HCT116 (cell line): ENCODE results near the gene PNN.
"Not testable (repeated sequence)": the region's sequence is repeated elsewhere in the genome, so short reads cannot be mapped to it uniquely, and the experiment has no call there.

ENCODE experiments used
- CEBPB ChIP-seq: IDR thresholded peaks from 2 replicates; pipeline ENCODE4 v1.6.1; 2012; ENCODE audit warnings: low read depth
- CTCF ChIP-seq, 3 experiments: fragments of 200-600 bp in 1 of 3; sonication (generic) in 1 of 3; IDR thresholded peaks in 2 of 3; conservative IDR thresholded peaks in 1 of 3; 2 replicates each; pipeline ENCODE4 v1.5.1; 2012 to 2017; ENCODE audit warnings: low read depth in 2 of 3, low read length in 2 of 3, antibody characterized with exemption in 1 of 3, borderline replicate concordance in 1 of 3, control low read depth in 1 of 3, mild to moderate bottlenecking in 1 of 3, mixed read lengths in 1 of 3, mixed run types in 1 of 3, moderate library complexity in 1 of 3; ENCODE audit not compliant: insufficient read depth in 1 of 3
- POLR2A ChIP-seq: IDR thresholded peaks from 2 replicates; pipeline ENCODE4 v1.7.0; 2011; ENCODE audit warnings: borderline replicate concordance; ENCODE audit not compliant: insufficient read depth, insufficient read length; ENCODE audit errors: extremely low read depth
- POLR2AphosphoS5 ChIP-seq: IDR thresholded peaks from 2 replicates; pipeline ENCODE4 v1.6.1; 2011; ENCODE audit warnings: mild to moderate bottlenecking, low read depth, low read length, moderate library complexity
- TF ChIP-seq, protein P1 (sequence below): IDR thresholded peaks from 2 replicates; pipeline ENCODE4 v1.6.1; 2011; ENCODE audit warnings: mild to moderate bottlenecking, low read length, moderate library complexity; ENCODE audit not compliant: insufficient replicate concordance; ENCODE audit errors: extremely low read depth

DNA sequence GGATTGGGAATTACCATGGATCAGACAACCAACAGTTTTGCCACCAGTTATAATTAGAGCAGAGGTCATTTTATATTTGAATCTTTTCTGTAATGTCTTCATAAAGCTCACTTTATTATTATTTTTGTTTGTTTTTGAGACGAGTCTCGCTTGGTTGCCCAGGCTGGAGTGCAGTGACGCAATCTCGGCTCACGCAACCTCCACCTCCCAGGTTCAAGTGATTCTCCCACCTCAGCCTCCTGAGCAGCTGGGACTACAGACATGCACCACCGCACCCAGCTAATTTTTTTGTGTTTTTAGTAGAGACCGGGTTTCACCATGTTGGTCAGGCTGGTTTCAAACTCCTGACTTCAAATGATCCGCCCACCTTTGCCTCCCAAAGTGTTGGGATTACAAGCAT is 37.2 kb upstream of the PNN start:
- not testable (repeated sequence) for TF ChIP-seq CTCF (IDR thresholded peaks at IDR 0.05 in 2 of 3, conservative IDR thresholded peaks at IDR 0.05 in 1 of 3; ENCODE audit: borderline replicate concordance in 1 of 3, insufficient read depth in 1 of 3, low read depth in 2 of 3, low read length in 2 of 3); POLR2A; POLR2AphosphoS5; CEBPB
- TF ChIP-seq, protein P1, sequence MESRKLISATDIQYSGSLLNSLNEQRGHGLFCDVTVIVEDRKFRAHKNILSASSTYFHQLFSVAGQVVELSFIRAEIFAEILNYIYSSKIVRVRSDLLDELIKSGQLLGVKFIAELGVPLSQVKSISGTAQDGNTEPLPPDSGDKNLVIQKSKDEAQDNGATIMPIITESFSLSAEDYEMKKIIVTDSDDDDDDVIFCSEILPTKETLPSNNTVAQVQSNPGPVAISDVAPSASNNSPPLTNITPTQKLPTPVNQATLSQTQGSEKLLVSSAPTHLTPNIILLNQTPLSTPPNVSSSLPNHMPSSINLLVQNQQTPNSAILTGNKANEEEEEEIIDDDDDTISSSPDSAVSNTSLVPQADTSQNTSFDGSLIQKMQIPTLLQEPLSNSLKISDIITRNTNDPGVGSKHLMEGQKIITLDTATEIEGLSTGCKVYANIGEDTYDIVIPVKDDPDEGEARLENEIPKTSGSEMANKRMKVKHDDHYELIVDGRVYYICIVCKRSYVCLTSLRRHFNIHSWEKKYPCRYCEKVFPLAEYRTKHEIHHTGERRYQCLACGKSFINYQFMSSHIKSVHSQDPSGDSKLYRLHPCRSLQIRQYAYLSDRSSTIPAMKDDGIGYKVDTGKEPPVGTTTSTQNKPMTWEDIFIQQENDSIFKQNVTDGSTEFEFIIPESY, result not testable (repeated sequence)
